HL-60/S4 treated with retinoic acid at 250 ng/mL for 4 days and 3 days (cell line): ENCODE results near the gene HIBADH.
"Not testable (repeated sequence)": the region's sequence is repeated elsewhere in the genome, so short reads cannot be mapped to it uniquely, and the experiment has no call there.

Experiments
- in situ Hi-C: fragments of 300-500 bp; cut with MboI; formaldehyde crosslinking; loops from 2 replicates; pipeline ENCODE4 v1.7.0; 2022; ENCODE audit warnings: low sequenced_read_pairs

The HIBADH gene

GRCh38 chr7:27680610-27681009, 17.9 kb upstream of the HIBADH start:
- in situ Hi-C loops: no loop called here

GRCh38 chr7:27678617-27679260, 16.1 kb upstream of the HIBADH start:
- in situ Hi-C loops: no loop called here

DNA sequence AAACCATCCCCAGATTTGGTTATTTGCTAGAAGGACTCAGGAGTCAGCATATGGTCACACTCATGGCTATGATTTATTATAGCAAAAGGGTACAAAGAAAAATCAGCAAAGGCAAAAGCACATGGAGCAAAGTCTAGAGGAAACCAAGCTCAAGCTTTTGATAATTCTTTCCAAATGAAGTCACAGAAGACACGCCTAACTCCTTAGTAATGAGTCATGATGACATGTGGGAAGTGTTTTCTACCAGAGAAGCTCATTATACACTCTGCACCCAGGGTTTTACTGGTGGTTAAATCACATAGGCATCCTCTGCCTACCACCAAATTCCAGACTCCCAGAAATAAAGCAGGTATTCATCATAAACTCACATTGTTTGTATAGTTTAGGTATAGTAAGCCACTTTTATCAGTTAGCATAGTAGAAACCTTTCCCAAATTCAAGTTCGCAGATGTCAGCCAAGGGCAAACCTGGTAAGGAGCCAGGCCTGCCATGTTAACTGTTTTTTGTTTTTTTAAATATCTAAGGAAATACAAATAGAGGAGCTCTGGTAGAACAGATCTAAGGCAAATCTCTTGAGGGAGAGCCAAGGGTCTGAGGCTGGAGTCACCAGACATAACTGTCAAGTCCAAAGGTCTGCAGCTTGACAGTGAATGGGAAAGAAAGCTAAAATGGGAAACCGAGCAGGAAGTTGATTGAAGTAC, 15.4 kb upstream of the HIBADH start:
- in situ Hi-C loops: no loop called here

DNA sequence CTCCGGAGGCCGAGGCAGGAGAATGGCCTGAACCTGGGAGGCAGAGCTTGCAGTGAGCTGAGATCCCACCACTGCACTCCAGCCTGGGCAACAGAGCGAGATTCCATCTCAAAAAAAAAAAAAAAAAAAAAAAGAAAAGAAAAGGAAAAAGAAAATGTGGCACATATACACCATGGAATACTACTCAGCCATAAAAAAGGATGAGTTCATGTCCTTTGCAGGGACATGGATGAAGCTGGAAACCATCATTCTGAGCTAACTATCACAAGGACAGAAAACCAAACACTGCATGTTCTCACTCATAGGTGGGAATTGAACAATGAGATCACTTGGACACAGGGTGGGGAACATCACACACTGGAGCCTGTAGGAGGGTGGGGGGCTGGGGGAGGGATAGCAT, 11.4 kb upstream of the HIBADH start:
- in situ Hi-C loops: not testable (repeated sequence)

DNA sequence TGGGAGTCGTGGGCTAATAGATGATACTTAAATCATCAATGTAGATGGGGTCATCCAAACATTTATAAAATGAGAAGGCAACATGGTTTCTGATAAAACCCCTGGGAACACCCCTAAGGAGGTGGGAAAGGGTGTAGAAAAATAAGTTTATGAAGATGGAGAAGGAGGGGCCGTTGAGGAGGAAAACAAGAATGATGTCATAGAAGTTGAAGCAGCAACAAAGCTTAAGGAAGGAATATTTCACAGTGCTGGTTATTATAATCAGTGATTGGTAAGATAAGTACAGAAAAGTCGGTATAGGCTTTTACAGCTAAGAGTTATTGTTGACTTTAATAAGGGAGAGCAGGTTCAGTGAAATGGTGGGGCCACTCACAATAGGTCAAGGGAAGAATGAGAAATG, 9.0 kb upstream of the HIBADH start:
- in situ Hi-C loops: no loop called here

- in situ Hi-C loops: no loop called here
These were observed 8.0 kb upstream of the HIBADH start for GRCh38 chr7:27670676-27671075.

- in situ Hi-C loops: no loop called here
These were observed 7.5 kb upstream of the HIBADH start for GRCh38 chr7:27670177-27670576.

GRCh38 chr7:27665531-27665930, 2.8 kb upstream of the HIBADH start:
- in situ Hi-C loops: no loop called here

DNA sequence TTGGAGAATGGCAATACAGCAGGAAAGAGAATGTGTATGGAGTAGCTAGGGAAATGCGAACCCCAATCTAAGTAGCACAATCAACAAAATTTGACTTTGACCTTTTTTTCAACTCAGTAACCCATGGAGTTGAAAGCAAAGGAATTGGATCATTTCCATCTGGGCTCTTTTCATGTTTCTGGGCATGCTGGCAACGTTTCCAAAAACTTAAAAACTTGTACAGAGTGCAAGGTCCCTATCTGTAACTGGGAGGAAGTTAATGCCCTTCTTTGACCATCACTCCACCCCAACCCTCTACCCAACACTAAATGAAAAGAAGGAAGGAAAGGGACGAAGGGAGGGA, 1.3 kb upstream of the HIBADH start:
- in situ Hi-C loops: no loop called here

- in situ Hi-C loops: no loop called here
These were observed 733 bp downstream of the HIBADH start for GRCh38 chr7:27661811-27662489.

GRCh38 chr7:27656724-27657123, 6.0 kb downstream of the HIBADH start:
- in situ Hi-C loops: no loop called here

DNA sequence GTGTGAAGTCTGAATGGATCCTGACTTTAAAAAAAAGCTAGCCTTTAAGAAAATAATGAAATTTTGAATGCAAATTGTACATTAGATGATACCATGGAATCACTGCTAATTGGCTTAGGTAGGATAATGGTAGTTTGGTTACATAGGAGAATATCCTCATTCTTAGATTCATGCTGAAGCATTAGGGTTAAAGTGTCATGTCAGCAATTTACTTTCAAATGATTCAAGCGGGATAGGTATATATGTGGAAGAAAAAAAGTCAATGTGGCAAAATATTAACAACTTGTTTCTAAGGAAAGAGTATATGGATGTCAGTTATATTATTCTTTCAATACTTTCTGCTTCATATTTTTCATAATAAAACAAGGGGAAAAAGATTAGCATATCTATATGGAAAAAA, 7.5 kb downstream of the HIBADH start:
- in situ Hi-C loops: no loop called here

- in situ Hi-C loops: no loop called here
These were observed 10.2 kb downstream of the HIBADH start for GRCh38 chr7:27652518-27652917.

- in situ Hi-C loops: no loop called here
These were observed 11.0 kb downstream of the HIBADH start for GRCh38 chr7:27651702-27652101.

- in situ Hi-C loops: no loop called here
These were observed 12.4 kb downstream of the HIBADH start for GRCh38 chr7:27650283-27650682.

DNA sequence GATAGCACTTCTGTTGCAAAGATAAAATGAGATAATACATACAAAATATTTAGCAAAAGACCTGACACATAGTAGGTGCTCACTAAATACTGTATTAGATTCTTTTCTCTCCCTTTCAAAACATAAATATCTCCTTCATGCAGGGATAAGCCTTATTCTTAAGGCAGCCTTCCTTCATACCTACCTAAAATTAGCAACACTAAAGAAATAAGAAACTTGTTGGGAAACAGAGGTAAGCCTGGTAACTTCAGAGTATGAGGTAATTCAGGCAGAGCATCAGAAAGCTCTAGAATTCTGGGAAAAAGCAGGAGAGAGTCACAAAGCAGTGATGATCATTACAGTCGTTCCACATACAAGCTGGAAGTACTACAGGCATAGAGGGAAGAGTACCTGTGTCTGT, 15.2 kb downstream of the HIBADH start:
- in situ Hi-C loops: no loop called here

GRCh38 chr7:27647046-27647445, 15.6 kb downstream of the HIBADH start:
- in situ Hi-C loops: no loop called here

- in situ Hi-C loops: no loop called here
These were observed 20.4 kb downstream of the HIBADH start for GRCh38 chr7:27642271-27642670.

GRCh38 chr7:27641581-27642230, 21.0 kb downstream of the HIBADH start:
- in situ Hi-C loops: no loop called here

DNA sequence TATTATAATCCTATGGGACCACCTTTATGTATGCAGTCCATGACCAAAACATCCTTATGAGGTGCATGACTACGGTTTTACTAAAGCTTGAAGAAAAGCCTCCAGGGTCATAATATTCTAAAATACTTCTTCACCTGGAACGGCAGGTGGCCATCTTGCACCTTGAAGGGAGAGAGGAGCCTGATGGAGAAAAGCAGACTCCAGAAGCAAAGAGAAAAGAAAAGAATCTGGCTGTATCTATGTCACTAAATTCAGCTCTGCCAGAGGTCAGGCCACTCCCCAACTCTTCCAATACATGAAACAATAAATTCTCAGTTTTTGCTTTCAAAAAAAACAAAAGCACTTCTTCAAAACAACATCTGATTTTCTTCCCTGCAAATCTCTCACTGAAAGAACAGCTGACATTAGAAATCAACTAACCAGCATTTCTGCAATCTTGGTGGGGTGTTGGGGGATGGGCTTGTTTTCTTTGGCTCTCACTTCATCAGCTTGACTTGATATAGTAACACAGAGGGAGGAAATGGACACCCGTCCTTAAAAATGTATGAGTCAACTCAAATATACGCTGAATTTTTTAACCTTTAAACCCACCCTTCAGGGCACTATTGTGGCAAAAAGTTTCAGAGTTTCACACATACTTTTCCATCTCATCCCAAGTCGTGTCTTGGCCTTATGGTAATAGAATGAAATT, 21.7 kb downstream of the HIBADH start:
- in situ Hi-C loops: no loop called here

GRCh38 chr7:27639851-27640250, 22.8 kb downstream of the HIBADH start:
- in situ Hi-C loops: no loop called here
